ENCODE measurements around the gene PABPN1.

PABPN1 gene

GRCh38 chr14:23366426-23366921, 45.2 kb downstream of the PABPN1 start:
- ATAC-seq: peak; percentile 76
- TF ChIP-seq ARNTL (CRISPR knock-in tag; IDR thresholded peaks at IDR 0.05; ENCODE audit: borderline replicate concordance, low read depth) (no peak), CREB5 (CRISPR knock-in tag; IDR thresholded peaks at IDR 0.05; ENCODE audit: low read depth) (no peak), SNAI2 (CRISPR knock-in tag; IDR thresholded peaks at IDR 0.05) (no peak), TOX (CRISPR knock-in tag; IDR thresholded peaks at IDR 0.05; ENCODE audit: borderline replicate concordance) (no peak), TSHZ2 (CRISPR knock-in tag; IDR thresholded peaks at IDR 0.05) (no peak), PPARA (CRISPR knock-in tag; IDR thresholded peaks at IDR 0.05; ENCODE audit: borderline replicate concordance) (no peak), ZFP3 (CRISPR knock-in tag; IDR thresholded peaks at IDR 0.05) (no peak), POU6F1 (CRISPR knock-in tag; IDR thresholded peaks at IDR 0.05; ENCODE audit: borderline replicate concordance, low read depth) (no peak), OSR1 (CRISPR knock-in tag; IDR thresholded peaks at IDR 0.05) (no peak), BACH2 (CRISPR knock-in tag; IDR thresholded peaks at IDR 0.05; ENCODE audit: borderline replicate concordance) (no peak), RARB (CRISPR knock-in tag; IDR thresholded peaks at IDR 0.05) (no peak), CSDC2 (CRISPR knock-in tag; IDR thresholded peaks at IDR 0.05) (no peak), ESRRG (CRISPR knock-in tag; IDR thresholded peaks at IDR 0.05) (no peak)

- no peak for TF ChIP-seq ZNF70 (CRISPR knock-in tag; IDR thresholded peaks at IDR 0.05)
- TF ChIP-seq CSRNP3 (CRISPR knock-in tag; IDR thresholded peaks at IDR 0.05): no peak
- TF ChIP-seq PPARA (CRISPR knock-in tag; IDR thresholded peaks at IDR 0.05; ENCODE audit: borderline replicate concordance): no peak
- no peak for TF ChIP-seq ZFP30 (CRISPR knock-in tag; IDR thresholded peaks at IDR 0.05)
- TF ChIP-seq CREB5 (CRISPR knock-in tag; IDR thresholded peaks at IDR 0.05; ENCODE audit: low read depth): no peak
- no peak for TF ChIP-seq PATZ1 (CRISPR knock-in tag; IDR thresholded peaks at IDR 0.05; ENCODE audit: borderline replicate concordance)
- TF ChIP-seq ZNF565 (CRISPR knock-in tag; conservative IDR thresholded peaks at IDR 0.05; ENCODE audit: low read depth): no peak
- no peak for TF ChIP-seq SNAI2 (CRISPR knock-in tag; IDR thresholded peaks at IDR 0.05)
- TF ChIP-seq BACH2 (CRISPR knock-in tag; IDR thresholded peaks at IDR 0.05; ENCODE audit: borderline replicate concordance): no peak
- no peak for TF ChIP-seq CSDC2 (CRISPR knock-in tag; IDR thresholded peaks at IDR 0.05)
- no peak for ATAC-seq
Measured at GRCh38 chr14:23370221-23370620, 49.0 kb downstream of the PABPN1 start.

GRCh38 chr14:23371865-23372264, 50.6 kb downstream of the PABPN1 start:
- no peak for ATAC-seq
- no peak for TF ChIP-seq GLIS3 (CRISPR knock-in tag; IDR thresholded peaks at IDR 0.05)
- TF ChIP-seq RARB (CRISPR knock-in tag; IDR thresholded peaks at IDR 0.05): no peak
- no peak for TF ChIP-seq ARNTL (CRISPR knock-in tag; IDR thresholded peaks at IDR 0.05; ENCODE audit: borderline replicate concordance, low read depth)
- no peak for TF ChIP-seq ZNF8 (CRISPR knock-in tag; IDR thresholded peaks at IDR 0.05)
- TF ChIP-seq ZFP30 (CRISPR knock-in tag; IDR thresholded peaks at IDR 0.05): no peak
